GM12878 (cell line): ENCODE data around the gene C1GALT1. TPM values are rescaled to one million over a fixed set of nuclear protein-coding genes. Genes with fewer than 3 reads are reported as not detected.

Experiments used
- ATAC-seq: fragments of 200-7000 bp; cut with Tn5 transposase; 3 replicates; pipeline ENCODE4 v1.9.1; 2020; ENCODE audit warnings: mild to moderate bottlenecking, moderate library complexity
- BruUV-seq: library from RNA; stranded (reverse); fragments of 400-500 nt; replicated peaks from 2 replicates; lab custom pipeline; 2021; lab: Mats Ljungman, UMichigan
- CTCF ChIA-PET: fragments of 300-600 bp; sonication (Branson Sonifier 250); formaldehyde crosslinking; extraction: SDS; loops from one replicate; lab custom pipeline; 2021; ENCODE audit warnings: inconsistent platforms; lab: Yijun Ruan, JAX
- POLR2A ChIA-PET: fragments of 350-600 bp; formaldehyde crosslinking; extraction: SDS; loops from one replicate; lab custom pipeline; 2021; ENCODE audit warnings: inconsistent platforms; lab: Charles Lee
- RAD21 ChIA-PET: fragments of 300-600 bp; sonication (Branson Sonifier 250); formaldehyde crosslinking; loops from one replicate; lab custom pipeline; 2023; ENCODE audit warnings: antibody characterized with exemption; ENCODE audit not compliant: unreplicated experiment; lab: Charles Lee
- SMC1A ChIA-PET: fragments of 300-600 bp; sonication (Branson Sonifier 250); formaldehyde crosslinking; loops from one replicate; lab custom pipeline; 2023; ENCODE audit not compliant: unreplicated experiment, uncharacterized antibody; lab: Charles Lee
- DNase-seq: peaks from one replicate; pipeline ENCODE4 v3.0.0-alpha.2; 2011; ENCODE audit warnings: low read depth, low spot score
- FAIRE-seq: peaks from 3 replicates; lab custom pipeline; 2011; peaks lifted over from hg19 to GRCh38; lab: Jason Lieb, UNC
- H2AFZ ChIP-seq: 2 replicates; pipeline ENCODE4 v1.6.0; 2011; ENCODE audit warnings: low read depth, low read length, control low read depth; ENCODE audit not compliant: control insufficient read depth
- H3K27ac ChIP-seq: 2 replicates; pipeline ENCODE4 v1.5.1; 2011; ENCODE audit warnings: control low read depth; ENCODE audit not compliant: control insufficient read depth, insufficient read depth
- H3K27me3 ChIP-seq, 2 experiments: replicated peaks in 1 of 2; 2 replicates each; pipeline versions ENCODE4 v1.6.0 to v1.6.1; 2011; ENCODE audit warnings: low read length in 1 of 2; ENCODE audit not compliant: control insufficient read depth in 2 of 2, insufficient read depth in 2 of 2
- H3K36me3 ChIP-seq, 2 experiments: 2 replicates each; pipeline ENCODE4 v1.5.1; 2011; ENCODE audit warnings: low read length in 1 of 2; ENCODE audit not compliant: control insufficient read depth in 2 of 2, insufficient read depth in 2 of 2
- H3K4me1 ChIP-seq: 2 replicates; pipeline ENCODE4 v1.6.1; 2011; ENCODE audit warnings: mild to moderate bottlenecking, low read length, moderate library complexity, mixed read lengths; ENCODE audit not compliant: control insufficient read depth, insufficient read depth
- H3K4me2 ChIP-seq: 2 replicates; pipeline ENCODE4 v1.6.0; 2011; ENCODE audit warnings: control low read depth; ENCODE audit not compliant: control insufficient read depth, insufficient read depth
- H3K4me3 ChIP-seq: fragments of 200-600 bp; sonication (generic); 2 replicates; pipeline ENCODE4 v1.5.1; 2016
- H3K79me2 ChIP-seq: 2 replicates; pipeline ENCODE4 v1.6.0; 2011; ENCODE audit warnings: low read length; ENCODE audit not compliant: control insufficient read depth, insufficient read depth
- H3K9ac ChIP-seq: 2 replicates; pipeline ENCODE4 v1.8.0; 2011; ENCODE audit warnings: low read length, control low read depth, mixed read lengths; ENCODE audit not compliant: control insufficient read depth, insufficient read depth
- H3K9me3 ChIP-seq: replicated peaks from 3 replicates; pipeline ENCODE4 v1.5.1; 2011; ENCODE audit warnings: mild to moderate bottlenecking, low read length; ENCODE audit not compliant: control insufficient read depth, insufficient read depth
- H4K20me1 ChIP-seq: 2 replicates; pipeline ENCODE4 v1.6.0; 2011; ENCODE audit not compliant: control insufficient read depth, insufficient read depth
- ATF7 ChIP-seq: fragments of 450-650 bp; IDR thresholded peaks from 2 replicates; pipeline ENCODE4 v1.6.1; 2016; ENCODE audit warnings: low read depth, mild to moderate bottlenecking
- RUNX3 ChIP-seq: IDR thresholded peaks from 2 replicates; pipeline ENCODE4 v1.6.1; 2012; ENCODE audit warnings: low read length, inconsistent platforms
- SIX5 ChIP-seq: IDR thresholded peaks from 2 replicates; pipeline ENCODE4 v1.6.1; 2011; ENCODE audit warnings: mild to moderate bottlenecking, low read depth, low read length, moderate library complexity; ENCODE audit not compliant: severe bottlenecking
- TARDBP ChIP-seq: IDR thresholded peaks from 2 replicates; pipeline ENCODE4 v1.6.1; 2016; ENCODE audit warnings: borderline replicate concordance
- ZNF207 ChIP-seq: fragments of 450-650 bp; IDR thresholded peaks from 2 replicates; pipeline ENCODE4 v1.6.1; 2014; ENCODE audit warnings: antibody characterized with exemption, mild to moderate bottlenecking, borderline replicate concordance
- WGBS: methylation state at CpG from one replicate; pipeline ENCODE4 v1.1.6; 2016; ENCODE audit warnings: low lambda C conversion rate; ENCODE audit not compliant: insufficient replicate concordance, insufficient coverage; ENCODE audit errors: missing lambda C conversion rate; 5-methylcytosine and 5-hydroxymethylcytosine counted together
- in situ Hi-C: fragments of 300-500 bp; cut with MboI; formaldehyde crosslinking; loops from 9 replicates; pipeline ENCODE4 v1.14.3; 2018; ENCODE audit warnings: mixed read lengths
- intact Hi-C: fragments of 100-400 bp; cut with micrococcal nuclease; formaldehyde crosslinking; loops from one replicate; pipeline ENCODE4 v1.14.2; 2022; ENCODE audit not compliant: unreplicated experiment
- polyA plus RNA-seq, 11 experiments: library from polyadenylated mRNA; depleted of rRNA in 4 of 11; unstranded in 6 of 11; stranded (reverse) in 5 of 11; fragments of >200 nt; fragmentation: Nextera tagmentation in 4 of 11; fragmentation: Illumina TruSeq in 1 of 11; extraction: Ambion mirVana in 4 of 11; extraction: Trizol in 1 of 11; gene quantifications; 1 replicate in 1 of 11; 2 replicates in 10 of 11; pipeline versions ENCODE4 v1.2.1 to v1.2.3, GENCODE V29; 2011 to 2016; ENCODE audit warnings: inconsistent platforms in 2 of 11, missing spikeins in 2 of 11, low read depth in 1 of 11
- total RNA-seq, 4 experiments: library from RNA; depleted of rRNA in 3 of 4; stranded (reverse); fragments of >200 nt in 3 of 4; fragmentation: Illumina TruSeq in 1 of 4; extraction: Trizol in 1 of 4; gene quantifications; 2 replicates each; pipeline versions ENCODE4 v1.2.1 to v1.2.3, GENCODE V29; 2013 to 2021

The C1GALT1 gene
- total and polyA plus RNA-seq, 10 of the 15 experiments (the other 5 are each of a cell fraction or from before 2014, with no cell fraction given), result 1.6 to 25.0 (median 8.5) TPM

DNA sequence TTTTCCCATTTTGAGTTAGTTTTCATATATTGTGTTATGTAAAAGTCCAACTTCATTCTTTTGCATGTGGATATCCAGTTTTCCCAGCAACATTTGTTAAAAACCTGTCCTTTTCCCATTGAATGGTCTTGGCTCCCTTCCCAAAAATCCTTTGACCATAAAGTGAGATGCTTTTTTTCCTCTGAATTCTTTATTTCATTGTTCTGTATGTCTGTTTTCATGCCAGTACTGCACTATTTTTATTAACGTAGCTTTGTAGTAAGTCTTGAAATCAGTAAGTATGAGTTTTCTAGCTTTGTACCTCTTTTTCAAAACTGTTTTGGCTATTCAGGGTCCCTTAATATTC is 20.0 kb downstream of the C1GALT1 start:
- TF ChIP-seq SIX5, result no peak
- TF ChIP-seq ATF7, result no peak
- no peak for TF ChIP-seq TARDBP
- Histone ChIP-seq H3K27me3 (no peaks in the 10 kb centered on the region), H4K20me1 (no peaks in the 10 kb centered on the region), H3K36me3 (no peaks in the 10 kb centered on the region), H3K9ac (no peak overlapping the region), H3K4me2 (peak overlapping the region; percentile 91), H3K4me1 (peaks cover 16% of the 10 kb centered on the region), H3K9me3 (no peaks in the 10 kb centered on the region; the same call in 1 of the 3 replicates), H3K4me3 (peak overlapping the region; percentile 59; the same call in 1 of the 2 replicates), H3K79me2 (peaks cover 30% of the 10 kb centered on the region), H2AFZ (no peak overlapping the region), H3K27ac (no peak overlapping the region)
- WGBS, result 100% methylated on average over 1 of the region's 1 CpG
- intact Hi-C loops (loop anchor here (5.0 kb wide), 1 partner anchor 55 kb away; no protein-coding TSS in a partner anchor), in situ Hi-C loops (no loop called here)
- ChIA-PET CTCF (interaction anchor here (1.1 to 1.7 kb wide), 2 partner anchors 20 to 125 kb away, joined by 3 to 7 read pairs; partner anchors contain the start of gene C1GALT1), SMC1A (interaction anchor here (0.6 to 1.7 kb wide), 8 partner anchors 9 to 58 kb away, joined by 3 to 10 read pairs (median 4); partner anchors contain the start of gene C1GALT1), POLR2A (interaction anchor here (0.7 to 1.3 kb wide), 2 partner anchors 19 to 24 kb away, joined by 3 to 4 read pairs; no protein-coding TSS in a partner anchor), RAD21 (interaction anchor here (0.7 to 2.6 kb wide), 3 partner anchors 14 to 19 kb away, joined by 3 to 6 read pairs (median 4); no protein-coding TSS in a partner anchor)
- FAIRE-seq (no peak), ATAC-seq (no peak), DNase-seq (no peak)
- BruUV-seq, result no TSS peak

GRCh38 chr7:7203813-7204575 is 21.6 kb downstream of the C1GALT1 start:
- POLR2A ChIA-PET, result no interaction called here
- Histone ChIP-seq H3K4me3 (peak overlapping the region; percentile 4; the same call in 1 of the 2 replicates), H3K27ac (no peak overlapping the region; the same call in 1 of the 2 replicates), H3K79me2 (peaks cover 30% of the 10 kb centered on the region), H3K9me3 (no peaks in the 10 kb centered on the region; the same call in 1 of the 3 replicates), H3K36me3 (no peaks in the 10 kb centered on the region), H3K9ac (no peak overlapping the region), H3K27me3 (no peaks in the 10 kb centered on the region), H3K4me2 (peak overlapping the region; percentile 7; the same call in 1 of the 2 replicates), H3K4me1 (peaks cover 16% of the 10 kb centered on the region), H2AFZ (no peak overlapping the region), H4K20me1 (no peaks in the 10 kb centered on the region)
- intact Hi-C loops, result loop anchor here (5.0 kb wide), 1 partner anchor 53 kb away; no protein-coding TSS in a partner anchor
- RAD21 ChIA-PET, result interaction anchor here (1.7 to 2.6 kb wide), 2 partner anchors 20 to 54 kb away, joined by 6 read pairs; no protein-coding TSS in a partner anchor
- WGBS, result 0% methylated on average over 1 of the region's 1 CpG
- peak; percentile 50 for ATAC-seq
- no TSS peak for BruUV-seq
- no peak for DNase-seq
- SMC1A ChIA-PET, result interaction anchor here (1.3 to 1.4 kb wide), 3 partner anchors 19 to 54 kb away, joined by 3 read pairs; no protein-coding TSS in a partner anchor
- in situ Hi-C loops, result no loop called here
- FAIRE-seq, result peak; percentile 47
- CTCF ChIA-PET, result no interaction called here
- no peak for TF ChIP-seq ZNF207
- peak; percentile 30; the same call in 1 of the 2 replicates for TF ChIP-seq RUNX3
- TF ChIP-seq, all 136 proteins: peak for 1
